Pericardium fibroblast (primary cell): Measurements from ENCODE around the gene ZNF737. TPM values are rescaled to one million over a fixed set of nuclear protein-coding genes. Genes with fewer than 3 reads are reported as not detected.

Experiments
- total RNA-seq: library from RNA; depleted of rRNA; stranded (reverse); fragments of >200 nt; gene quantifications from 2 replicates; pipeline ENCODE4 v1.2.3, GENCODE V29; 2015

ZNF737 gene
- 2.8 and 6.8 TPM in 2 replicates for total RNA-seq

GRCh38 chr19:20565321-20566018 lies at the start of gene ZNF737:
Gene ZNF737, minus strand, starts transcription at chr19:20565781. Its CDS starts 141 bp downstream, at chr19:20565640.

Other genes with a start within 250 kb of the ZNF737 start
- 6.9 and 7.4 TPM in 2 replicates for gene ZNF626, start 95.8 kb upstream of the ZNF737 start, total RNA-seq
- gene ZNF66, start 210.5 kb upstream of the ZNF737 start, total RNA-seq, result 1.4 and 3.7 TPM in 2 replicates